ENCODE results near the gene IL17RC.

Gene IL17RC

GRCh38 chr3:9955611-9956352 lies 38.9 kb downstream of the IL17RC start:
- POLR2A ChIA-PET = no interaction called here
- H3K4me3 ChIP-seq (ENCODE audit: low read depth, low read length) = no peak overlapping the region
- CTCF ChIA-PET = interaction anchor here (0.8 to 3.1 kb wide), 8 partner anchors 8 to 325 kb away, joined by 3 to 20 read pairs (median 4); no protein-coding TSS in a partner anchor
- TF ChIP-seq CTCF (IDR thresholded peaks at IDR 0.05; ENCODE audit: insufficient read depth, low read length, missing control alignments) = no peak
- no peak for DNase-seq (ENCODE audit: low read depth, low spot score)

- no peak for TF ChIP-seq CTCF (IDR thresholded peaks at IDR 0.05; ENCODE audit: insufficient read depth, low read length, missing control alignments)
- no peak for DNase-seq (ENCODE audit: low read depth, low spot score)
- no peak overlapping the region for H3K4me3 ChIP-seq (ENCODE audit: low read depth, low read length)
- ChIA-PET POLR2A (no interaction called here), CTCF (interaction anchor here (0.9 to 3.1 kb wide), 3 partner anchors 8 to 11 kb away, joined by 3 to 20 read pairs (median 3); no protein-coding TSS in a partner anchor)
Observed at GRCh38 chr3:9957214-9957613, 40.3 kb downstream of the IL17RC start.

- ChIA-PET CTCF (interaction anchor here (0.9 to 3.0 kb wide), 3 partner anchors 9 to 32 kb away, joined by 3 to 18 read pairs (median 6); partner anchors contain the start of gene CRELD1), POLR2A (no interaction called here)
- H3K4me3 ChIP-seq (ENCODE audit: low read depth, low read length) = no peak overlapping the region
- TF ChIP-seq CTCF (IDR thresholded peaks at IDR 0.05; ENCODE audit: insufficient read depth, low read length, missing control alignments) = no peak
- no peak for DNase-seq (ENCODE audit: low read depth, low spot score)
Observed at GRCh38 chr3:9965200-9965875, 48.4 kb downstream of the IL17RC start.

GRCh38 chr3:9966841-9967240 lies 49.9 kb downstream of the IL17RC start:
- DNase-seq (ENCODE audit: low read depth, low spot score) = no peak
- no peak overlapping the region for H3K4me3 ChIP-seq (ENCODE audit: low read depth, low read length)
- ChIA-PET CTCF (interaction anchor here (2.1 to 2.6 kb wide), 2 partner anchors 16 to 20 kb away, joined by 9 to 10 read pairs; no protein-coding TSS in a partner anchor), POLR2A (no interaction called here)
- no peak for TF ChIP-seq CTCF (IDR thresholded peaks at IDR 0.05; ENCODE audit: insufficient read depth, low read length, missing control alignments)

GRCh38 chr3:9969632-9970019 lies 52.7 kb downstream of the IL17RC start:
- H3K4me3 ChIP-seq (ENCODE audit: low read depth, low read length) = no peak overlapping the region
- POLR2A ChIA-PET = no interaction called here
- DNase-seq (ENCODE audit: low read depth, low spot score) = no peak
- TF ChIP-seq CTCF (IDR thresholded peaks at IDR 0.05; ENCODE audit: insufficient read depth, low read length, missing control alignments) = no peak
- CTCF ChIA-PET = interaction anchor here (0.9 to 2.6 kb wide), 4 partner anchors 8 to 77 kb away, joined by 3 to 10 read pairs (median 3); no protein-coding TSS in a partner anchor

GRCh38 chr3:9970020-9970652 lies 53.2 kb downstream of the IL17RC start:
- no peak for TF ChIP-seq CTCF (IDR thresholded peaks at IDR 0.05; ENCODE audit: insufficient read depth, low read length, missing control alignments)
- CTCF ChIA-PET = interaction anchor here (0.9 to 1.0 kb wide), 3 partner anchors 9 to 77 kb away, joined by 3 read pairs; no protein-coding TSS in a partner anchor
- POLR2A ChIA-PET = no interaction called here
- no peak overlapping the region for H3K4me3 ChIP-seq (ENCODE audit: low read depth, low read length)
- peak; percentile 50 for DNase-seq (ENCODE audit: low read depth, low spot score)
